Kidney (tissue), 14 donors: ENCODE results near the gene ELAC2. TPM values are rescaled to one million over a fixed set of nuclear protein-coding genes. Genes with fewer than 3 reads are reported as not detected.

Source experiments
- DNase-seq, 5 donors: peaks; one replicate each; pipeline ENCODE4 v3.0.0-alpha.2; 2013 to 2020
- FAIRE-seq: peaks from 2 replicates; lab custom pipeline; 2012; peaks lifted over from hg19 to GRCh38; lab: Jason Lieb, UNC
- H3K27ac ChIP-seq, 2 donors: one replicate each; pipeline ENCODE4 v1.7.0; 2013; ENCODE audit warnings: low read depth in 2 of 2, low read length in 2 of 2, inconsistent platforms in 1 of 2
- H3K27me3 ChIP-seq: one replicate; pipeline ENCODE4 v1.7.1; 2013; ENCODE audit warnings: low read length, inconsistent platforms; ENCODE audit not compliant: control insufficient read depth, insufficient read depth
- H3K36me3 ChIP-seq, 3 donors: one replicate each; pipeline versions ENCODE4 v1.7.0 to v1.7.1; 2013; ENCODE audit warnings: low read length in 3 of 3, control low read depth in 1 of 3, inconsistent platforms in 1 of 3; ENCODE audit not compliant: insufficient read depth in 3 of 3, control insufficient read depth in 2 of 3
- H3K4me1 ChIP-seq, 3 donors: one replicate each; pipeline versions ENCODE4 v1.7.0 to v1.7.1; 2013; ENCODE audit warnings: low read length in 3 of 3, inconsistent platforms in 1 of 3, low read depth in 1 of 3; ENCODE audit not compliant: control insufficient read depth in 2 of 3, insufficient read depth in 2 of 3
- H3K4me3 ChIP-seq, 3 donors: one replicate each; pipeline versions ENCODE4 v1.7.0 to v1.8.1; 2013; ENCODE audit warnings: low read length in 3 of 3, control low read depth in 1 of 3, inconsistent platforms in 1 of 3
- H3K9ac ChIP-seq, 3 donors: one replicate each; pipeline versions ENCODE4 v1.7.0 to v1.7.1; 2013; ENCODE audit warnings: low read length in 3 of 3, control low read depth in 1 of 3, inconsistent platforms in 1 of 3
- H3K9me3 ChIP-seq, 3 donors: one replicate each; pipeline versions ENCODE4 v1.7.0 to v1.7.1; 2013; ENCODE audit warnings: low read length in 3 of 3, control low read depth in 1 of 3, inconsistent platforms in 1 of 3; ENCODE audit not compliant: control insufficient read depth in 2 of 3, insufficient read depth in 1 of 3
- intact Hi-C: fragments of 100-400 bp; cut with DNase I; formaldehyde crosslinking; loops from one replicate; pipeline ENCODE4 v1.11.1; 2022
- polyA plus RNA-seq: library from polyadenylated mRNA; stranded (reverse); fragments of 350-450 nt; fragmentation: Illumina TruSeq; extraction: RNeasy Lipid Tissue Mini Kit (QIAGEN cat#74804); gene quantifications from one replicate; pipeline ENCODE4 v1.2.3, GENCODE V29; 2014; ENCODE audit warnings: low read depth, low replicate concordance; ENCODE audit not compliant: insufficient read depth
- total RNA-seq: library from RNA; stranded (reverse); fragmentation: NEBNext Ultra II Directional; extraction: Animal tissue kit (Norgen Biotek cat#: 25700); gene quantifications from one replicate; pipeline ENCODE4 v1.2.1, GENCODE V29; 2021
- TF ChIP-seq, protein P1 (sequence below): IDR thresholded peaks from 3 replicates; pipeline ENCODE4 v1.5.1; 2012; ENCODE audit warnings: mild to moderate bottlenecking, moderate library complexity, borderline replicate concordance; ENCODE audit not compliant: insufficient read depth; ENCODE audit errors: extremely low read depth
- donor health status: control.
- donor health status: control.
- donor health status: control.
- donor health status: control.
- donor health status: control.
- donor health status: DM: yes; HTN: yes; CAD: no.
- donor health status: Normal renal cell carcinoma (clear cell type).

ELAC2 gene
- total and polyA plus RNA-seq, 2 donors from 2014 or later = 29.7 to 57.4 TPM

GRCh38 chr17:13010959-13011358 is 6.9 kb downstream of the ELAC2 start:
- Histone ChIP-seq H3K4me1 (no peaks in the 10 kb centered on the region), H3K4me3 (no peak overlapping the region), H3K27me3 (no peaks in the 10 kb centered on the region), H3K27ac (no peak overlapping the region), H3K9me3 (no peaks in the 10 kb centered on the region), H3K9ac (no peak overlapping the region), H3K36me3 (peaks cover 11 to 39% (median 30%) of the 10 kb centered on the region in 3 donors)
- DNase-seq (no peak), FAIRE-seq (no peak)
- TF ChIP-seq, protein P1, sequence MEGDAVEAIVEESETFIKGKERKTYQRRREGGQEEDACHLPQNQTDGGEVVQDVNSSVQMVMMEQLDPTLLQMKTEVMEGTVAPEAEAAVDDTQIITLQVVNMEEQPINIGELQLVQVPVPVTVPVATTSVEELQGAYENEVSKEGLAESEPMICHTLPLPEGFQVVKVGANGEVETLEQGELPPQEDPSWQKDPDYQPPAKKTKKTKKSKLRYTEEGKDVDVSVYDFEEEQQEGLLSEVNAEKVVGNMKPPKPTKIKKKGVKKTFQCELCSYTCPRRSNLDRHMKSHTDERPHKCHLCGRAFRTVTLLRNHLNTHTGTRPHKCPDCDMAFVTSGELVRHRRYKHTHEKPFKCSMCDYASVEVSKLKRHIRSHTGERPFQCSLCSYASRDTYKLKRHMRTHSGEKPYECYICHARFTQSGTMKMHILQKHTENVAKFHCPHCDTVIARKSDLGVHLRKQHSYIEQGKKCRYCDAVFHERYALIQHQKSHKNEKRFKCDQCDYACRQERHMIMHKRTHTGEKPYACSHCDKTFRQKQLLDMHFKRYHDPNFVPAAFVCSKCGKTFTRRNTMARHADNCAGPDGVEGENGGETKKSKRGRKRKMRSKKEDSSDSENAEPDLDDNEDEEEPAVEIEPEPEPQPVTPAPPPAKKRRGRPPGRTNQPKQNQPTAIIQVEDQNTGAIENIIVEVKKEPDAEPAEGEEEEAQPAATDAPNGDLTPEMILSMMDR = no peak
- intact Hi-C loops = no loop called here

DNA sequence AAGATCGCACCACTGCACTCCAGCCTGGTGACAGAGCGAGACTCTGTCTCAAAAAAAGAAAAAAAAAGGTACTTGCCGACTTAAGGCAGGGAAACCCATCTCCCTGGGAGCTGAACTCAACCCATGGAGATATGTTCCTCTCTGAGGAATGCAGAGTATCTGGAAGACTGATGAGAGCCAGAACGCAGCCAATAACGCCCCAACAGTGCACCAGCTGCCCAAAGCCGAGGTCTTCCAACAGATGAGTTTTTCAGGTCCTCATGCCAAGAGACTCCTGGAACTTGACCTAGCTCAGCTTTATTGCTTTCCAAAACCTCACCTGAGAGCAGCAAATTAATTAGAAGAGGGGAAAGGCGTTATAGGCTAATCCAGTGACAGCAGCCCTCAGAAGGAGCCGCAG is 9.4 kb downstream of the ELAC2 start:
- Histone ChIP-seq H3K9me3 (no peaks in the 10 kb centered on the region), H3K9ac (no peak overlapping the region), H3K36me3 (peaks cover 0 to 39% (median 36%) of the 10 kb centered on the region in 3 donors), H3K27ac (no peak overlapping the region), H3K27me3 (no peaks in the 10 kb centered on the region), H3K4me1 (no peaks in the 10 kb centered on the region), H3K4me3 (no peak overlapping the region)
- TF ChIP-seq, protein P1 = no peak
- FAIRE-seq (no peak), DNase-seq (peak in 1 of 5 donors; percentile 2)
- intact Hi-C loops = no loop called here

DNA sequence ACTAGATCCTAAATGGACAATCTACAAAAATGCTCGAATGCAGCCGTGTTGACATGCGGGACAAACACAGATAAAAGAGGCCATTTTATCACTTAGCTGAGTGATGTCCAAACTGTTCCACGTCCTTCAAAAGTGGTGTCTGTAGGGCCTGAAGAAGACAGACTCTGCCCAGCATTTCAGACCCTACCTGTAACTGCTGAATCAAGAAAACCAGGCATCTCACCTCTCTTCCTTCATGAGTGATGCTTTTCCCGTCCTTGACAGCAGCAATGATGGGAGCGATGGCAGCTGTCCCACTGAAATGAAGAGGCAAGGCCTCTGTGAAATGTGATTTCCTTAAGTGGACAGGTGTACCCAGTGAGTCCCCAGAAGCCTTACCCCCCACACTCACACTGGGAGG is 12.3 kb downstream of the ELAC2 start:
- peaks cover 0 to 40% (median 28%) of the 10 kb centered on the region in 3 donors for H3K36me3 ChIP-seq

More for the DNA sequence above, 12.3 kb downstream of the ELAC2 start:
- intact Hi-C loops = no loop called here
- DNase-seq (peak in 1 of 5 donors; percentile 6), FAIRE-seq (no peak)
- TF ChIP-seq, protein P1 = no peak
- H3K9me3 ChIP-seq = no peaks in the 10 kb centered on the region
- H3K4me1 ChIP-seq = peaks cover 0 to 3% (median 0%) of the 10 kb centered on the region in 3 donors
- no peak overlapping the region for H3K27ac ChIP-seq
- no peaks in the 10 kb centered on the region for H3K27me3 ChIP-seq
- no peak overlapping the region for H3K4me3 ChIP-seq
- no peak overlapping the region for H3K9ac ChIP-seq
